H1 (cell line): Measurements from ENCODE around the gene OPHN1. TPM values are rescaled to one million over a fixed set of nuclear protein-coding genes. Genes with fewer than 3 reads are reported as not detected.

Experiments used
- CTCF ChIA-PET: fragments of 300-600 bp; sonication (Branson Sonifier 250); formaldehyde crosslinking; loops from one replicate; lab custom pipeline; 2021; ENCODE audit not compliant: partially characterized antibody; lab: Charles Lee
- POLR2A ChIA-PET: fragments of 300-600 bp; sonication (Branson Sonifier 250); formaldehyde crosslinking; loops from one replicate; lab custom pipeline; 2021; ENCODE audit warnings: inconsistent platforms; ENCODE audit not compliant: partially characterized antibody; lab: Charles Lee
- DNase-seq, 2 experiments: peaks; one replicate each; pipeline versions ENCODE4 v3.0.0 to v3.0.0-alpha.2; 2010 to 2022; ENCODE audit warnings: low spot score in 2 of 2, low read depth in 1 of 2, mixed read lengths in 1 of 2
- FAIRE-seq: peaks from 2 replicates; lab custom pipeline; 2011; peaks lifted over from hg19 to GRCh38; lab: Jason Lieb, UNC
- H2AFZ ChIP-seq: 2 replicates; pipeline ENCODE4 v1.8.1; 2012; ENCODE audit warnings: low read length, inconsistent platforms
- H2AK5ac ChIP-seq: 2 replicates; pipeline ENCODE4 v1.6.1; 2013; ENCODE audit warnings: low read depth, low read length
- H2BK120ac ChIP-seq: replicated peaks from 2 replicates; pipeline ENCODE3; 2013; ENCODE audit warnings: low read depth, low read length, inconsistent platforms
- H2BK12ac ChIP-seq: 2 replicates; pipeline ENCODE4 v1.6.1; 2013; ENCODE audit warnings: low read depth, low read length
- H2BK15ac ChIP-seq: 2 replicates; pipeline ENCODE4 v1.6.1; 2013; ENCODE audit warnings: low read length
- H2BK20ac ChIP-seq: 2 replicates; pipeline ENCODE4 v1.6.1; 2013; ENCODE audit warnings: low read length
- H2BK5ac ChIP-seq: 2 replicates; pipeline ENCODE4 v1.6.1; 2013; ENCODE audit warnings: low read depth, low read length
- H3K14ac ChIP-seq: 2 replicates; pipeline ENCODE4 v1.6.1; 2013; ENCODE audit warnings: inconsistent platforms; ENCODE audit not compliant: insufficient read length
- H3K18ac ChIP-seq: 2 replicates; pipeline ENCODE4 v1.6.1; 2013; ENCODE audit warnings: low read length; ENCODE audit errors: extremely low read depth
- H3K23ac ChIP-seq: 2 replicates; pipeline ENCODE4 v1.6.1; 2013; ENCODE audit warnings: inconsistent platforms; ENCODE audit not compliant: insufficient read length
- H3K23me2 ChIP-seq: 2 replicates; pipeline ENCODE4 v1.6.1; 2013; ENCODE audit warnings: low read depth, low read length
- H3K27ac ChIP-seq: 2 replicates; pipeline ENCODE4 v1.6.1; 2011; ENCODE audit warnings: low read depth, low read length, inconsistent platforms
- H3K27me3 ChIP-seq, 4 experiments: replicated peaks in 1 of 4; 1 replicate in 1 of 4; 2 replicates in 3 of 4; pipeline versions ENCODE4 v1.6.1 to v1.8.1; 2011 to 2013; ENCODE audit warnings: low read length in 3 of 4, mild to moderate bottlenecking in 3 of 4, inconsistent platforms in 2 of 4, mixed read lengths in 2 of 4, moderate library complexity in 1 of 4; ENCODE audit not compliant: control insufficient read depth in 3 of 4, insufficient read depth in 3 of 4; ENCODE audit errors: extremely low read depth in 1 of 4
- H3K36me3 ChIP-seq, 4 experiments: 2 replicates each; pipeline versions ENCODE4 v1.6.1 to v1.8.1; 2011 to 2013; ENCODE audit warnings: mild to moderate bottlenecking in 4 of 4, low read length in 3 of 4, moderate library complexity in 2 of 4, control low read depth in 1 of 4, inconsistent platforms in 1 of 4; ENCODE audit not compliant: insufficient read depth in 4 of 4, control insufficient read depth in 2 of 4
- H3K4ac ChIP-seq: replicated peaks from 2 replicates; pipeline ENCODE3; 2013; ENCODE audit warnings: low read length, low read depth, mixed read lengths, inconsistent platforms; ENCODE audit not compliant: insufficient read length
- H3K4me1 ChIP-seq, 4 experiments: replicated peaks in 1 of 4; 1 replicate in 1 of 4; 2 replicates in 3 of 4; pipeline versions ENCODE4 v1.6.1 to v1.8.1; 2011 to 2013; ENCODE audit warnings: low read length in 3 of 4, inconsistent platforms in 2 of 4, mixed read lengths in 1 of 4; ENCODE audit not compliant: insufficient read depth in 4 of 4, control insufficient read depth in 3 of 4
- H3K4me2 ChIP-seq, 2 experiments: 2 replicates each; pipeline versions ENCODE4 v1.6.1 to v1.8.1; 2011 to 2013; ENCODE audit warnings: low read depth in 2 of 2, low read length in 2 of 2, control low read depth in 1 of 2, inconsistent platforms in 1 of 2, mild to moderate bottlenecking in 1 of 2; ENCODE audit not compliant: insufficient read depth in 1 of 2
- H3K4me3 ChIP-seq, 4 experiments: fragments of 200-600, 300-600 bp in 1 of 4; sonication (generic), shearing (Covaris generic), sonication (Bioruptor Twin) in 1 of 4; 2 replicates each; pipeline versions ENCODE4 v1.5.1 to v1.8.1; 2011 to 2016; ENCODE audit warnings: low read length in 4 of 4, low read depth in 3 of 4, control low read depth in 2 of 4, inconsistent platforms in 2 of 4, mild to moderate bottlenecking in 2 of 4, mixed read lengths in 1 of 4, moderate library complexity in 1 of 4; ENCODE audit not compliant: insufficient read depth in 2 of 4; ENCODE audit errors: extremely low read depth in 1 of 4
- H3K56ac ChIP-seq: replicated peaks from 2 replicates; pipeline ENCODE3; 2013; ENCODE audit warnings: low read depth, mild to moderate bottlenecking, mixed read lengths, low read length, inconsistent platforms; ENCODE audit not compliant: insufficient read length
- H3K79me1 ChIP-seq: 2 replicates; pipeline ENCODE4 v1.6.1; 2013; ENCODE audit warnings: low read depth, low read length, control low read depth
- H3K79me2 ChIP-seq, 2 experiments: 2 replicates each; pipeline versions ENCODE4 v1.6.1 to v1.8.1; 2012 to 2013; ENCODE audit warnings: low read length in 2 of 2, mild to moderate bottlenecking in 2 of 2, inconsistent platforms in 1 of 2; ENCODE audit not compliant: insufficient read depth in 2 of 2, control insufficient read depth in 1 of 2
- H3K9ac ChIP-seq, 4 experiments: replicated peaks in 1 of 4; 1 replicate in 1 of 4; 2 replicates in 3 of 4; pipeline versions ENCODE4 v1.6.1 to v1.8.1; 2011 to 2013; ENCODE audit warnings: low read depth in 3 of 4, low read length in 3 of 4, control low read depth in 2 of 4, mild to moderate bottlenecking in 2 of 4, moderate library complexity in 2 of 4, inconsistent platforms in 1 of 4; ENCODE audit errors: extremely low read depth in 1 of 4
- H3K9me3 ChIP-seq, 2 experiments: 2 replicates each; pipeline versions ENCODE4 v1.6.1 to v1.8.1; 2012 to 2013; ENCODE audit warnings: mild to moderate bottlenecking in 2 of 2, moderate library complexity in 2 of 2, control low read depth in 1 of 2, inconsistent platforms in 1 of 2, low read depth in 1 of 2, low read length in 1 of 2, mixed read lengths in 1 of 2; ENCODE audit not compliant: insufficient read depth in 2 of 2
- H4K20me1 ChIP-seq, 2 experiments: replicated peaks in 1 of 2; 2 replicates each; pipeline versions ENCODE3 to v1.8.1; 2011 to 2013; ENCODE audit warnings: inconsistent platforms in 2 of 2, low read length in 2 of 2, mild to moderate bottlenecking in 1 of 2; ENCODE audit not compliant: insufficient read depth in 2 of 2, control insufficient read depth in 1 of 2
- H4K5ac ChIP-seq: 2 replicates; pipeline ENCODE4 v1.6.1; 2013; ENCODE audit warnings: low read length, low read depth, mixed read lengths, inconsistent platforms; ENCODE audit not compliant: insufficient read length
- H4K8ac ChIP-seq: 2 replicates; pipeline ENCODE4 v1.8.0; 2013; ENCODE audit warnings: mild to moderate bottlenecking, moderate library complexity, low read length, inconsistent platforms; ENCODE audit not compliant: insufficient read depth; ENCODE audit errors: extremely low read depth
- H4K91ac ChIP-seq: replicated peaks from 2 replicates; pipeline ENCODE3; 2013; ENCODE audit warnings: low read length, mixed read lengths, inconsistent platforms; ENCODE audit not compliant: insufficient read length
- POLR2A ChIP-seq, 2 experiments: IDR thresholded peaks; 1 replicate in 1 of 2; 2 replicates in 1 of 2; pipeline ENCODE4 v1.6.1; 2011; ENCODE audit warnings: low read depth in 2 of 2, low read length in 2 of 2, mild to moderate bottlenecking in 2 of 2; ENCODE audit errors: control extremely low read depth in 1 of 2
- WGBS, 2 experiments: shearing (Covaris generic) in 1 of 2; methylation state at CpG; one replicate each; pipeline versions ENCODE4 v1.1.6 to v1.1.7; 2013 to 2015; ENCODE audit warnings: low lambda C conversion rate in 2 of 2, mixed read lengths in 2 of 2, inconsistent platforms in 1 of 2, low coverage in 1 of 2, missing lambda C conversion rate in 1 of 2; ENCODE audit not compliant: insufficient replicate concordance in 2 of 2, insufficient coverage in 1 of 2, insufficient read length in 1 of 2; ENCODE audit errors: extremely low coverage in 1 of 2, missing lambda C conversion rate in 1 of 2; 5-methylcytosine and 5-hydroxymethylcytosine counted together
- polyA plus RNA-seq, 7 experiments: library from polyadenylated mRNA; depleted of rRNA in 3 of 7; stranded (reverse) in 5 of 7; unstranded in 2 of 7; fragments of >200 nt in 5 of 7; fragments of 200-250 nt in 2 of 7; gene quantifications; 1 replicate in 5 of 7; 2 replicates in 1 of 7; 4 replicates in 1 of 7; pipeline versions ENCODE4 v1.2.1 to v1.2.3, GENCODE V29; 2011 to 2013; ENCODE audit warnings: missing spikeins in 2 of 7, mixed read lengths in 2 of 7
- total RNA-seq: library from RNA; stranded (reverse); fragmentation: NEBNext Ultra II Directional; extraction: Animal tissue kit (Norgen Biotek cat#: 25700); gene quantifications from 2 replicates; pipeline ENCODE4 v1.2.1, GENCODE V29; 2021

The OPHN1 gene
- total and polyA plus RNA-seq, 2 of the 8 experiments (the other 6 are each of a cell fraction or from before 2014, with no cell fraction given), result 1.2 to 3.5 TPM

DNA sequence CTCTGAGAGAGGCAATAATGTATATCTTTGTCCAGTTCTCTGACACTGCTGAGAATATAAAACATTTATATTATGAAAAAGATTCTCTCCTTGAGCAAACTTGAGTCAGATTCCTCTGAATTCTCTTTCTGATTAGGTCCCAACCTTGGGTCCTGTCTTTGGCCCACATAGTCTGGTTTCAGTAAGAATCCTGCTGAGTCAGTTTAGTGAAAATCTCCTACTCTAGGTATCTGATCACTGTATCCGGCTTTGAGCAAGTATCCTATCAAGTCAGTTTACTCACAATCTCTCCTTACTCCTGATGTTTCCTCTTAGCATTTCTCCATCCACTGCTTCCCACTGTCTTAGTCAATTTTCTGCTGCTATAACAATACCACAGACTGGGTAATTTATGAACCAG is 253.9 kb downstream of the OPHN1 start:
- no peak overlapping the region for H3K27ac ChIP-seq
- FAIRE-seq, result no peak
- no peak overlapping the region for H3K23ac ChIP-seq
- H2BK120ac ChIP-seq, result no peak overlapping the region
- H3K56ac ChIP-seq, result no peak overlapping the region
- 100% methylated on average over 1 of the region's 1 CpG; no CpG with 5 or more reads in 1 of the 2 experiments for WGBS, 2 experiments
- no peak overlapping the region for H4K5ac ChIP-seq
- H2AFZ ChIP-seq, result no peak overlapping the region
- ChIA-PET POLR2A (no interaction called here), CTCF (no interaction called here)
- H2AK5ac ChIP-seq, result no peak overlapping the region
- H3K79me2 ChIP-seq, result no peaks in the 10 kb centered on the region
- no peaks in the 10 kb centered on the region for H3K27me3 ChIP-seq
- H4K8ac ChIP-seq, result no peak overlapping the region
- no peak overlapping the region for H3K4ac ChIP-seq
- no peak for TF ChIP-seq POLR2A (IDR thresholded peaks at IDR 0.05; ENCODE audit: control extremely low read depth in 1 of 2, low read depth in 2 of 2, low read length in 2 of 2)
- no peak overlapping the region for H2BK15ac ChIP-seq
- no peak overlapping the region for H3K4me3 ChIP-seq
- H3K18ac ChIP-seq, result no peak overlapping the region
- no peak overlapping the region for H2BK20ac ChIP-seq
- no peaks in the 10 kb centered on the region for H3K36me3 ChIP-seq
- no peak overlapping the region for H2BK12ac ChIP-seq
- H3K9me3 ChIP-seq, result no peaks in the 10 kb centered on the region
- no peak overlapping the region for H3K9ac ChIP-seq
- no peaks in the 10 kb centered on the region for H3K79me1 ChIP-seq
- no peak for DNase-seq
- H4K91ac ChIP-seq, result no peak overlapping the region
- H4K20me1 ChIP-seq, result no peaks in the 10 kb centered on the region
- H3K23me2 ChIP-seq, result no peaks in the 10 kb centered on the region
- H3K4me1 ChIP-seq, result no peaks in the 10 kb centered on the region
- H3K4me2 ChIP-seq, result no peak overlapping the region
- no peak overlapping the region for H3K14ac ChIP-seq
- no peak overlapping the region for H2BK5ac ChIP-seq
